Measurements from ENCODE around the gene MACROD2.
"Not testable (repeated sequence)": the region's sequence is repeated elsewhere in the genome, so short reads cannot be mapped to it uniquely, and the experiment has no call there.

Gene MACROD2

DNA sequence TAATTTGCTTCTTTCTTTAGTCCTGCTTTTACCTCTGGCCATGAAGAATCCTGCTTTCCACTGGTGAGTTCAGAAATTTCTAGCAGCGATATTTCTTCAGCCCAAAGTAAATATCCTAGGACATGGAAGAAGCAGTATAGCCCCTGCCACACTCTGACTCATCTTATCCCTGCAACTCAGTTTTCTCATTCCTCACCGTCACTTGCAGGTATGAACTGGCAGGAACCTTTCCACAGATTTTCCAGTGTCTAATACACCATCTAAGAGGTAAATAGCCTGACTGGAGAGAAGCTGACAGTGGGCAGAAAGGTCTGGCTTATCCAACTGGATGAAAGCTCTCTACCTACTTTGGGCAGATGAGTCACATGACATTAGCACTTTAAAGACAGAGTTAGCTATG lies 1158.8 kb downstream of the MACROD2 start:
- no peak for DNase-seq

DNA sequence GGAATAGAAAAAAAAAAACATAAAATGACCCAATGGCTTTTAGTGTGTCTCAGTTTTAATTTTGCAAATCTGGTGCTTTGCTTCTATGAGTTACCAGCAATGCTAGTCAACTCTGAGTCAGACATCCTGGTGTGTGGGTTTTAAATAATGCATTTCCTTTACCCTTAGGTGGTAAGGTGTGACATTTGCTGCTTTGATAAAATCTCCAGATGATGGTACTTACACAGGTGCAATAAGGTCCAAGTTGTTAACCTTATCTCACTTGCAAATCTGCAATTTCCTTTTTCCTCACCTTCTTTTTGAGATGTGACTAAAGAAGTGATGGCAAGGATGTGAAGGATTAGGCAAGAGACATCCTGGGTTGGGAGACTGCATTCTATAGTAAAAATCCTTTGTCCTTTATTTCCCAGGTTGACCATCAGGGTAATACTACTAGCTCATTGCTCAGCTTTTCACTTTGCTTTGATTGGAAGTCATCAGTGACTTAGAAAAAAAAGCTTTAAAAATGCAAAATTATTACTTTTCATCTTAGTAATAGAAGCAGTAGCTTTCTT lies 1160.6 kb downstream of the MACROD2 start:
- DNase-seq = no peak

DNA sequence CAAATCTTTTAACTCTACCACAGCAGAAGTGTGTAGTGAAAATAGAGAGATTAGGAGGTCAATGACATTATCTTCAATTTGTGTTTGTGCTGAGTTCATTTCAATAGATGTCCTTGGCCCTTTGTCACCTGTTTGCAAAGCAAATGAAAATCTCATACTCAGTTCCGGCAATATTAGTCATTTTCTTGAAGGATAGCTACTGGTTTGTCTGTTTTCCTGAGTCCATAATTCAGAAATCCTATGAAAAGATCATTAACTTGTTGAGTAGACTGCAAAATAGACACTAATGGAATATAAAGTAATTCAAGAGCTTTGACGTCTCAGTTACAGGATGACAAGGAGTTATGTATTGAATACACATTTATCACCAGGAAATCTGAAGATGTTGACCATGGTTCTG lies 1163.2 kb downstream of the MACROD2 start:
- DNase-seq = no peak

DNA sequence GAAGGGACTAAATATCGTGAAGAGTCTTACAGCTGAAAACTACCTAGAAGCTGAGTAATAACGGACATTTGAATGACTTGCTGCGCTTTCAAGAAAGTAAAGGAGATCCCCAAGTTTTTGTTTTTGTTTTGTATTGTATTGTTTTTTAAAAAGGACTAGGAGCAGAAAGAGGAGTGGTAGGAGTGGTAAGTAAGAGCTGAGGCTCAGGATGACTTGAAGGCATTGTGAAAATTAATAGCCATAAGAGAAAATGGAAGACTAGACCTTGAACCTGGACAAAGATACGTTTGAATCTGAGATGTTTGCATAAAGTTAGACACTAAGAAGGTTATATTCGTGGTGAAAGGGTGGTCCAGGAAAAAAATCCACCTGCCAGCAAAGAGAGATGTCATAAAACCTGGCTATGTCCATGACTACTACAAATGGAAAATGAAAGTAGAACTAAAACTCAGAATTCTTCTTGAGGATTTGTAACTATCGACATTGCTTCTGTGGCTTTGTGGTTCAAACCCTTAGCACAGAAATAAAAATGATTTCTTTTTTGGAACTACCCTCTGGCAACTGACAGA lies 1166.8 kb downstream of the MACROD2 start:
- peak in 1 of 2 experiments; percentile 2 for DNase-seq

DNA sequence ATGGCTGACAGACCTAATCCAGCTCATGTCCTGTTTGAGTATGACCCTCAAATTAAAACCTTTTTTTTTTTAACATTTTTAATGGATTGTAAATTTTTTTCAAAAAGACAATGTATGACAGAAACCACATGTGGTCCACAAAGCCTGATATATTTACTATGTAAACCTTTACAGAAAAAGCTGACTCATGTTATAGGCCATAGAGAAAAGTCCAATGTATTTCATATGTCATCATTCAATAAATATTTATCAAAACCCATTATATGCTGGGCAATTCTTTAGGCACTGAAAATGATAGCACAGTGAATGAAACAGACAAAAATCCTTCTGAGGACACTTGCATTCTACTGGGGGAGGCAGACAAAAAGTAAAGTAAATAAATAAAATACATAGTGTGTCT lies 1168.3 kb downstream of the MACROD2 start:
- DNase-seq = no peak

DNA sequence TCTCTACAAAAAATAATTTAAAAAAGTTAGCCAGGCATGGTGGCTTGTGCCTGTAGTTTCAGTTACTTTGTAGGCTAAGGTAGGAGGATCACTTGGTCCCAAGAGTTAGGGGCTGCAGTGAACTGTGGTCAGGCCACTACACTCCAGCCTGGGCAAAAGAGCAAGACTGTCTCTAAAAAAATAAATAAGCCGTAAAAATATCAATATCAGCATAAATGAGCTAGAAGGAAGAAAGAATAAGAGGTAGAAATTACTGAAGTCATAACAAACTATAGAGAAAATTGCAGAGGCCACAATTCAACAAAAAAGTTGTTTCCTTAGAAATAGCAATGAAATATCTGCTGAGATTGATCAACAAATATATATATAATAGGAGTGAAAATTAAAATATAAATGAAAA lies 1169.4 kb downstream of the MACROD2 start:
- no peak for DNase-seq

DNA sequence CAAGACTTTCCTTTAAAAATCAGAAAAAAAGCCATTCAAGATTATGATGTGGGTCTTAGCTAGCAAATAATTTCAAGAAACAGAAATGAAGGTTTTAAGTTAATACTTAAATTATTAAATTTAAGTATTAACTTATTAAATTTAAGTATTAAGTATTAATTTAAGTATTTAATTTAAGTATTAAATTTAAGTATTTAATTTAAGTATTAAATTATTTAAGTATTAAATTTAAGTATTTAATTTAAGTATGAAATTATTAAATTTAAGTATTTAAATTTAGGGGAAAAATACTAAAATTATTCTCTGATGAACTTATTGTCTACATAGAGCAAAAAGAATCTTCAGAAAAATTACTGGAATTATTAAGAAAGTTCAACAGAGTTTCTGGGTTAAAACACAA lies 1171.4 kb downstream of the MACROD2 start:
- no peak for DNase-seq

DNA sequence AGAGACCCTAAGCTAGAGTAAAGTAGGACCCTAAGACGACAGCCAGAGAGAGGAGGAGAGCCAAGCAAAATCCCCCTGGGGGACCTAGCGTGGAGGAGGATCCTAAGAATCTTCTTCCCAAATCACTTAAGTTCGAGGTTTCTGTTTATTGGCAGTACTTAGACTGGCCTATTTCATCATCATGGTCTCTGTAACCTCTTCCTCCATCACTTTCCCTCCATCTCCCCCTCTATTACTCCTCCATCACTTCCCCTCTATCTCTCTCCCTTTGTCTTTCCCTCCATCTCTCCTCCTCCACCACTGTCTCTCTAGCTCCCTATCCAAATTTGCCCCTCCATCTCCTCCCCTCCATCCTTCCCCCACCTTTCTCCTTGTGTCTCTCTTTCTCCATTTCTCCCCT lies 1175.7 kb downstream of the MACROD2 start:
- no peak for DNase-seq

DNA sequence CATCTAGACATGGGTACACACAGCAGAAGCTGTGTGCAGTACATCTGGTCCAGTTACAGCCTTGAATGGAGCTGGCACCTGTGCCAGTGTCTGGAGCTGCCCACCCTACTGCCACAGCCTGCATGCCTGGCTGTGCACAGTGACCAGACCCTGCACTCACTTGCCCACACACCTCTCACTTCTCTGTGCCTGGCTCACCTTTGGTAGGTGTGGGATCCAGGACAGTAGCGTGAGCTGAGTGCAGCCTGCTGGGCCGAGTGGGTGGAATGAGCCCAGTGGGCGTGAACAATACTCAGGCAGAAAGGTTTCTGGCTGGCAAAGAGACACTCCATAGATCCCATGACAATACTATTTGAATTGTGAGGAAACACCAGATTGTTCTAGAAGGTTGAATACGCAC lies 1181.6 kb downstream of the MACROD2 start:
- no peak for DNase-seq

DNA sequence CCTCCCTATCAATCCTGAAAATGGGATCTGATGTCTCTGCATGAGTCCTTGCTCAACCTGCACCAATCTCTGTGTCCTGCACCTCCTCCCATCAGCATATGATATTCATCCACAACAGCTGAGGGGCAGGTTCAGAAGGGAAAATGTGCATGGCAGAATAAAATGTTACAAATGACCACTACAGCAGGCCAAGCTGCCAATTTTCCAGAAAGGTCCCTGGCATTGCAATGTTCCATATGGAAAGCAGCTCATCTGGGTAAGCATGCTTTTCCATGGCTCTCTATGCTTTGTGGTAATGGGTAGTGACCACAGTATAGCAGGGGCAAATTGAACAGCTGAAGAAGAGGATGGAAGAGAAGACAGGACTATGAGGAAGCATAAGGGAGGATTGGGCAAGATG lies 1183.3 kb downstream of the MACROD2 start:
- no peak for DNase-seq

DNA sequence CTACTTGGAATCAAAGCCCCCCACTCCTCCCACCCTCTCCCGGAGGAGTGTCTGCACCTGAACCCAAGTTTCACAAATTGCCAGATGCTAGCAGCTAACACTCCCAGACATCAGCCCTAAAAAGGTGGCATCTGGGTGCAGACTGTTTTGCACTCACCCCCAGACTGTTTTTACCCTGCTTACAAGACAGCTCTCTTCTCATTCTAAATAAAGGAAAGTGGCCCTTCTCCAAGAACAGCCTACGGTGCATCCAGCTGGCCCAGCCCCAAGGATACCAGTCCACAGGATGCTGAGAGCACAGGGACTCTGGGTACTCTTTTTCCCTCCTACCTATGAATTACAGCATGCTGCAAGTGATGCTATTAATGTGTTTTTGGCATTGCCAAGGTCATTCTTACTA lies 1184.1 kb downstream of the MACROD2 start:
- no peak for DNase-seq

DNA sequence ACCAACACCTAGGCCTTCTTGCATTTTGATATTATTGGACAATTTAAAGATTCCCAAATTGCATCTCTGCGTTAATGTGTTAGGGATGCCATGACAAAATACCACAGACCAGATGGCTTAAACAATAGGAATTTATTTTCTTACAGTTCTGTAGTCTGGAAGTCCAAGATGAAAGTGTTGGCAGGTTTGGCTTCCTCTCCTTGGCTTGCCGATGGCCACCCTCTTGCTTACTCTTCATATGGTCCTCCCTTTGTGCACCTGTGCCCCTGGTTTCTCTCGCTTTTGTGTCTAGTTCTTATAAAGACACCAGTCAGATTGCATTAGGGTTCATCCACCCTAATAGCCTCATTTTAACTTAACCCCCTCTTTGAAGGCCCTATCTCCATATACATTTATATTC lies 1184.5 kb downstream of the MACROD2 start:
- no peak for DNase-seq

DNA sequence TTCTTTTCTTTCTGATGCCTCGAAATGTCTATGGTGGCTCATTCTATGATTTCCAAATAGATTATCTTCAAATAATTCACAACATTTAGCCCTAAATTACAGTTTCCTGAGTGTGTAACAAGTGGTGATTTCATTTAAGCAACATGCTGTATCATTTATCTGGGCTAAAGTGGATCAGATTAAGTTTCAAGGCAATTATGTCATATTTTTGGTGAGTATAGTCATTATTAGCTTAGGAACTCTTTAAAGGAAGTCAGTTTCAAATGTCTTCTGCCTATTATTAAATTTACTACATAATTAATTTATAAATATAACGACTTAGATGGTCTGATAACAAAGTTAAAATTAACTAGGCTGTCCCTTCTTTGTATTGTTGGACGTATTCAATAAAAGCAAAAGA lies 1190.0 kb downstream of the MACROD2 start:
- no peak for DNase-seq

DNA sequence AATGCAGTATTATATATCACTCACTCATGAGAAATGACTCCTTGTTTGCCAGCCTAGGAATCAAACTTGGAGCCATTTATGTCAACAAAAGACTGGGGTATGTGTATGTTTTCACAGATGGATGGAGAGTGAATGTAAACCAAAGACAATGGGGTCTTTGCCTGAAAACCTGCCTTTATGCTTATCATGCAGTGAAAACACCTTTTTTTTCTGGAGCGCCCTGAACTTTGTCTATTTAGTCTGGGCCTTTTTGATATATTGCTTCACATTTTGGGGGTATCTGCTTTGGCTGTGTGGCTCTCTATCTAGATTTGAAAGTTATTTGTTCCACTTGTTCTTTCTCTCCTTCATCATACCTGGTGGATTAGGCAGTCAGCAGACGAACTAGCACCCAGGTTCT lies 1190.6 kb downstream of the MACROD2 start:
- DNase-seq = no peak

DNA sequence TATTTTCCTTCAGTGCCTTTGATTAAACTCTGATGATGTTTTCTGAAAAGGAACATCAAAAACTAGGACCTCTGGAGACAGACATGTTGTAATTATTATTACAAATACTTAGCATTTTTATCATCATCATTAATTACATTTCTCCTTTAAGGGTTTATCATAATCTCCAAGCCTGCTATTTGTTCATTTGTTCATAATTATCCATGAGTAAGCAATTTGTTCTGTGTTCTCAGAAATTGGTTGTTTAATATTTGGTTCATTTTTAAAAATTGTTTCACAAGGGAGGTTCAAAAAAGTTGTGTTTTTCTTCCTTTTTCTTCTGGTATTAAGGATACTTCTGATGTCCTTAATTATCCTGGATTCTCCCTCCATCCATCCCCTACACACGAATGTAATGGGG lies 1192.3 kb downstream of the MACROD2 start:
- no peak for DNase-seq

DNA sequence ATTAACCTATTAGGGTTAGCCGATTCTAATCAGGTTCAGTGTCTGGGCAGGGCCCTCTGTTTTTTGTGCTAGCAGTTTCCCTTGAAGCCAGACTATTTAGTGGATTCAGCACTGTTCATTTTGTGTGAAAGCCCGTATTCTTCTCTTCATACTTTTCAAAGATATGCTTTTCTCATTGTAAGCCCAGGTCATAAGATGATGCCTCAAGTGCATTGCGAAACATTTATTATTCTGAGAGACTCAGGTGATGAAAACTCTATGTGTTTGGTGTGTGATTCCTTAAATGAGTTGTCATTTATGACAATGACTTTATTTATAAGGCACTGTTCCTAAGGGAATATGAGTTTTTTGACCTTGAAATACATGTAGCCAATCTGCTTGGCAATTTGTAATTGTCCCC lies 1193.1 kb downstream of the MACROD2 start:
- DNase-seq = no peak

DNA sequence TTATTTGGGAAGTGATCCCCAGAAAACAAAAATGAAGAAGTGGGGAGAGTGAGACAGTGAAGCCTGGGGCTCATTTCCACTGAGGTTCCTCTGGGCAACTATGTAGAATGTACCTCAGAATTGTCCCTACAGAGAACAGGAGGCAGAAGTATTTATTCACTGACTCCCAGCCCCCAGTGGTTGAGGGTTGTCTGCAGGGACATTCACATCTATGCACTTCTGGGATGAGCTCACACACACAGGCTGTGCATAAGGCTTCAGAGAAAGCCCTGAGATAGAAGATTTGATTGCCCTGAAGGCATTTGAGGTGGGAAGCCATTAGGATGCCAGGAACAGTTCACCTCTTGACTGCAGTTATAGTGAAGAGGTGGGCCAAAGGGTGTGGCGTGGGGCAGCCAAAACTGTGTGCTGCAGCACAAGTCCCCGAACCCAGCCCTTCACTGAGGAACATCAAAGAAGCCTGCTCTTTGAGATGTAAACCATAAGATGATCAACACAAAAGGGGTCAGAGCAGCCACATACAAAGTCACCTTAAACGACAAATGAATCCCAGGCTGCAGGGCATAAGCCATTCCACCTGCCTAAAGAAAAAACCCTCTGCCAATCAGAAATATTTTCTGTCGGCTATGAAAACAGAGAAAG lies 1195.9 kb downstream of the MACROD2 start:
- no peak for DNase-seq

DNA sequence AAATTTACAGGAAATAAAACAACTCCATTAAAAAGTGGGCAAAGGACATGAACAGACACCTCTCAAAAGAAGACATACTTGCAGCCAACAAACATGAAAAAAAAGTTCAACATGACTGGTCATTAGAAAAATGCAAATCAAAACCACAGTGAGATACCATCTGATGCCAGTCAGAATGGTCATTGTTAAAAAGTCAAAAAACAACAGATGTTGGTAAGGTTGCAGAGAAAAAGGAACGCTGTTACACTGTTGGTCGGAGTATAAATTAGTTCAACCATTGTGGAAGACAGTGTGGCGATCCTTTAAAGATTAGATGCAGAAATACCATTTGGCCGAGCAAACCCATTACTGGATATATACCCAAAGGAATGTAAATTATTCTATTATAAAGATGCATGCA lies 1200.1 kb downstream of the MACROD2 start:
- no peak for DNase-seq

DNA sequence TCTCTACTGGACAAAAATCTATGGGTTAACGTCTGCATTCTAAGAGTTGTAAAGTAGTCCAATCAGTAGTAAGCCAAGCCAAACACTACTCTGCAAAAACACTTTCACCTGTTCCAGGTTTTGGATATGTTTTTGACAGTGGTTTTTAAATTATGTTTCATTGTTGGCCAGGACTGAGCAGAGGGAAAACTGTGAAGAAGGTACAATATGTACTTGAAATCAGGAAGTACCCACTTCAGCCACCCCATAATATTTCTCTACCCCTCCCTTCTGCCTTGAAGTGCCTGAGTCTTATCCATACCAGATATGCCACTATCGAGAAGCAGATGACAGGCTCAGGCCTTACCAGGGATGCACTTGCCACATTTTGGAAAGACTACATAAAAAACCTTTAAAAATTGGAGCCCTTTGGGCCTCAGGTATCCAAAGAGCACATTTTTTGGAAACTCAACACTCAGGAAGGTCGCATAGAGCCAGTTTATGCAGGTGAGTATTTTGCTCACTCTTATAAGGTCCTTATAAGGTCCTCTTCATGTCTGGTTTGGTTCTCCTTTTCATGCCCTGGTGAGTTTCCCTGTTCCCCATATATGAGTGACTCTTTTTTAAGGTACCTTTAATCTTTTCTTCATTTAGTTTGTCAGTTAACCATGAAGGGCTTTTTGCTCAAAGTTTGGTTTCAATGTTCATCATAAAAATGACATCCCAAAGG lies 1201.4 kb downstream of the MACROD2 start:
- no peak for DNase-seq

DNA sequence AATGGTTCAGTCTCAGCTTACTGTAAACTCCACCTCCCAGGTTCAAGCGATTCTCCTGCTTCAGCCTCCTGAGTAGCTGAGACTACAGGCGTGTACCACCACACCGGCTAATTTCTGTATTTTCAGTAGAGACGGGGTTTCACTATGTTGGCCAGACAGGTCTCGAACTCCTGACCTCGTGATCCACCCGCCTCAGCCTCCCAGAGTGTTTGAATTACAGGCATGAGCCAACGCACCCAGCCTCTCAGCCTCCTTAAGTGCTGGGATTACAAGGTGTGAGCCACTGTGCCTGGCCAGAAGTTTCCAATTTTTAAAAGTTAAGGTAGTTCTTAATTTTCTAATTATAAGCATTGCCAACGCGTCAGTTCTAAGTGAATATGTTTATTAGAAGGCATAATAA lies 1202.7 kb downstream of the MACROD2 start:
- not testable (repeated sequence) for DNase-seq

DNA sequence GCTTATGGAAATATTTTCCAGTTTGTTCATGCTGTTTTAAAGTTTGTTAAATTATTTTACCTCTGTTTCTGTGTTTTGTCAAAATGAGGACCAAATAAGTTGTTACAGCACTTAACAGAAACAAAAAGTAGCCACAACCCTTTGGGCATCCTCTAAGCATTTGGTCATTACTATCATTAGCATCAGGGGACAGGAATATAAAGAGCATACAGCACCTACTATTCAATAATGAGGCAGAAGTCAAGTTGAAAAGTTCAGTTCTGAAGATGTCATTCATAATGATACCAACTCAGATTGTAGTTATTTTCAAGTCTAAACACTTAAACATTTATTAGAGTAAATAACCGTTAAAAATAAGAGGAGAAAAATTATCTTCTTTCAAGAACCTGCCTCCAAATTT lies 1204.4 kb downstream of the MACROD2 start:
- no peak for DNase-seq

DNA sequence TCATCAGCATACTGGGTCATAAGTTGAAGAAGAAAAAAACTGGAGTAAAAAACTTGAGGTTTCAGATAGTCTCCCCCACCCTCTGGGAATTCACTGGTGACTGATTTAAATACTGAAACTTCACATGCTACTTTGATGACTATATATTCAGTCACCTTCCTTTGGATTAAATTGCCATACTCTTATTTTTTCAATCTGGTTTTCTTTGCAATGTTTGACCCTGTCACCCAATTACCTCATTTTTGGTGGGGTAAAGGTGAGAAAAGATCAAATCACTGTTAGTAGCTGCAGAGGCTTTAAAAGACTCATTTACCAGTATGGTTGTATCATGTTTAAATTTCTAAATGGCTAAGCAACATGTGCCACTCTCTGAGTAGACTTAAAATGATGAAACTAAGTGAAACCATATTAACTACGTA lies 1204.8 kb downstream of the MACROD2 start:
- no peak for DNase-seq

DNA sequence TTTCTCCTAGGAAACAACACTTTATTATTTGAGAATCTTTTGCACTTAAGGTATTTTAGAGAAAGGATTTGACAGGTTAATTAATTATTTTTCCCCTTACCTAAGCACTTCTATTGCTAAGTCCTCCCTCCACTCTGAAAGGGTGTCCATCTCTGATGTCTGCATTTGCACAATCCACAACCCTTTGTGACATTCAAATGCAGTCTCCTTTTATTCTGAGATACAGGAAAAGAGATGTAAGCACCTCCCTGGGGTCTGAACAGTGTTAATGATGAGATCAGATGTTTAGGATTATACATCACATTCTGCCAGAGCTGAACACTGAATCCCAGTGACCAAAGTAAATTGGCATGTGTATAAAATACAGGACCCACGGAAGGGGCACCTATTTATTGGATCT lies 1206.3 kb downstream of the MACROD2 start:
- DNase-seq = no peak

DNA sequence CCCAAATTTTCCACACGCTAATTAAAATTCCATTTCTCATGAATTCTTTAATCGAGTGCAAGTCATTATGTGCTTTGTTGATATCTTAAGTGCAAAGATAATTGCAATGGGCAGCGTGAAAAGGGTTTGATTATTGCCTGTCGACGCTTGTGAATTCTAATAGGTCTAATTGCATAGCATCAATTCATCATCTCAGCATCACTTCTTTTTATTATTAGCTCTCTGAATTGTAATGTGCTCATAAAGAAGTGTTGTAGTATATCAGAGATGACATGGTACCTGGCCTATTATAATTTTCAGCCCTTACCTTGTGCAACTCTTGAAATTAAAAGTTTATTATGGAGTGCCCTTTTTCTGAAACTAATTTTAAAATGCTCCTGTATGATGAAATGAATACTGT lies 1208.9 kb downstream of the MACROD2 start:
- no peak for DNase-seq

Data from Kasumi-1 (cell line).